ENCODE results near the gene LTO1.

DNA sequence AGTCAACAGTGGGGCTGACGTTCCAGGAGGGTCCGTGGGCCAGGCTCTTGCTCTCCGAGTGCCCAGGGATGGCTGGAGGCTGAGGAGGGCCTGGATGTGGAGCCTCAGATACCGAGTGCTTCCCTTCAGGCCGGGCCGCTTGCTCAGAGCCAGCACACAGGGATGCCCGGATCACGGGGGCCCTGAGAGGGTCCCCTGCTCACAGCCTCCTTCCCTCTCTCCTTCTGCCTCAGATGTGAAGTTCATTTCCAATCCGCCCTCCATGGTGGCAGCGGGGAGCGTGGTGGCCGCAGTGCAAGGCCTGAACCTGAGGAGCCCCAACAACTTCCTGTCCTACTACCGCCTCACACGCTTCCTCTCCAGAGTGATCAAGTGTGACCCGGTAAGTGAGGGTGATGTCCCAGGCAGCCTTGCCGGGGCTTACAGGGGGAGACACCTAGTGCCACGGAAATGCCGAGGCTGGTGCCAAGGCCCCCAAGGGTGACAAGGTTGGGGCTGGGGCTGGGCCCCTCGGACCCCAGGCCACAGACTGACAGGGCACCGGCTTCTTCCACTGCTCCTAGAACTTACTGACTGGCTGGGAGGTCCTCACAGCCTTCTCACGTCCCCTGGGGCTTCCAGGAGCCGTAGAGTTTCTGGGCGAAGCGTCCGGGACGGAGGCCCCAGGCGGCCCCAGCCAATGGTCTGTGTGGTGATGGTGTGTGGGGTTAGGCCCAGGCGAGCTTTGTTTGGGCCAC is 27.2 kb downstream of the LTO1 start:
- TF ChIP-seq, protein P1, sequence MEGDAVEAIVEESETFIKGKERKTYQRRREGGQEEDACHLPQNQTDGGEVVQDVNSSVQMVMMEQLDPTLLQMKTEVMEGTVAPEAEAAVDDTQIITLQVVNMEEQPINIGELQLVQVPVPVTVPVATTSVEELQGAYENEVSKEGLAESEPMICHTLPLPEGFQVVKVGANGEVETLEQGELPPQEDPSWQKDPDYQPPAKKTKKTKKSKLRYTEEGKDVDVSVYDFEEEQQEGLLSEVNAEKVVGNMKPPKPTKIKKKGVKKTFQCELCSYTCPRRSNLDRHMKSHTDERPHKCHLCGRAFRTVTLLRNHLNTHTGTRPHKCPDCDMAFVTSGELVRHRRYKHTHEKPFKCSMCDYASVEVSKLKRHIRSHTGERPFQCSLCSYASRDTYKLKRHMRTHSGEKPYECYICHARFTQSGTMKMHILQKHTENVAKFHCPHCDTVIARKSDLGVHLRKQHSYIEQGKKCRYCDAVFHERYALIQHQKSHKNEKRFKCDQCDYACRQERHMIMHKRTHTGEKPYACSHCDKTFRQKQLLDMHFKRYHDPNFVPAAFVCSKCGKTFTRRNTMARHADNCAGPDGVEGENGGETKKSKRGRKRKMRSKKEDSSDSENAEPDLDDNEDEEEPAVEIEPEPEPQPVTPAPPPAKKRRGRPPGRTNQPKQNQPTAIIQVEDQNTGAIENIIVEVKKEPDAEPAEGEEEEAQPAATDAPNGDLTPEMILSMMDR (conservative IDR thresholded peaks at IDR 0.05; ENCODE audit: low read depth in 2 of 2) = no peak
- TF ChIP-seq POLR2AphosphoS5 (IDR thresholded peaks at IDR 0.05; ENCODE audit: low read depth) (no peak), EZH2 (IDR thresholded peaks at IDR 0.05; ENCODE audit: low read depth, unreplicated experiment) (no peak), CREB1 (CRISPR knock-in tag; IDR thresholded peaks at IDR 0.05; ENCODE audit: low read depth) (no peak), EZH2phosphoT487 (IDR thresholded peaks at IDR 0.05; ENCODE audit: unreplicated experiment) (no peak), ZNF114 (CRISPR knock-in tag; IDR thresholded peaks at IDR 0.05) (no peak), NANOG (IDR thresholded peaks at IDR 0.05; ENCODE audit: borderline replicate concordance) (no peak), STAT1 (IDR thresholded peaks at IDR 0.05; ENCODE audit: unreplicated experiment) (no peak), JUNB (IDR thresholded peaks at IDR 0.05; ENCODE audit: unreplicated experiment) (no peak)
- TF ChIP-seq, protein P2, sequence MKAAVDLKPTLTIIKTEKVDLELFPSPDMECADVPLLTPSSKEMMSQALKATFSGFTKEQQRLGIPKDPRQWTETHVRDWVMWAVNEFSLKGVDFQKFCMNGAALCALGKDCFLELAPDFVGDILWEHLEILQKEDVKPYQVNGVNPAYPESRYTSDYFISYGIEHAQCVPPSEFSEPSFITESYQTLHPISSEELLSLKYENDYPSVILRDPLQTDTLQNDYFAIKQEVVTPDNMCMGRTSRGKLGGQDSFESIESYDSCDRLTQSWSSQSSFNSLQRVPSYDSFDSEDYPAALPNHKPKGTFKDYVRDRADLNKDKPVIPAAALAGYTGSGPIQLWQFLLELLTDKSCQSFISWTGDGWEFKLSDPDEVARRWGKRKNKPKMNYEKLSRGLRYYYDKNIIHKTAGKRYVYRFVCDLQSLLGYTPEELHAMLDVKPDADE (IDR thresholded peaks at IDR 0.05) = no peak
- TF ChIP-seq, protein P3, sequence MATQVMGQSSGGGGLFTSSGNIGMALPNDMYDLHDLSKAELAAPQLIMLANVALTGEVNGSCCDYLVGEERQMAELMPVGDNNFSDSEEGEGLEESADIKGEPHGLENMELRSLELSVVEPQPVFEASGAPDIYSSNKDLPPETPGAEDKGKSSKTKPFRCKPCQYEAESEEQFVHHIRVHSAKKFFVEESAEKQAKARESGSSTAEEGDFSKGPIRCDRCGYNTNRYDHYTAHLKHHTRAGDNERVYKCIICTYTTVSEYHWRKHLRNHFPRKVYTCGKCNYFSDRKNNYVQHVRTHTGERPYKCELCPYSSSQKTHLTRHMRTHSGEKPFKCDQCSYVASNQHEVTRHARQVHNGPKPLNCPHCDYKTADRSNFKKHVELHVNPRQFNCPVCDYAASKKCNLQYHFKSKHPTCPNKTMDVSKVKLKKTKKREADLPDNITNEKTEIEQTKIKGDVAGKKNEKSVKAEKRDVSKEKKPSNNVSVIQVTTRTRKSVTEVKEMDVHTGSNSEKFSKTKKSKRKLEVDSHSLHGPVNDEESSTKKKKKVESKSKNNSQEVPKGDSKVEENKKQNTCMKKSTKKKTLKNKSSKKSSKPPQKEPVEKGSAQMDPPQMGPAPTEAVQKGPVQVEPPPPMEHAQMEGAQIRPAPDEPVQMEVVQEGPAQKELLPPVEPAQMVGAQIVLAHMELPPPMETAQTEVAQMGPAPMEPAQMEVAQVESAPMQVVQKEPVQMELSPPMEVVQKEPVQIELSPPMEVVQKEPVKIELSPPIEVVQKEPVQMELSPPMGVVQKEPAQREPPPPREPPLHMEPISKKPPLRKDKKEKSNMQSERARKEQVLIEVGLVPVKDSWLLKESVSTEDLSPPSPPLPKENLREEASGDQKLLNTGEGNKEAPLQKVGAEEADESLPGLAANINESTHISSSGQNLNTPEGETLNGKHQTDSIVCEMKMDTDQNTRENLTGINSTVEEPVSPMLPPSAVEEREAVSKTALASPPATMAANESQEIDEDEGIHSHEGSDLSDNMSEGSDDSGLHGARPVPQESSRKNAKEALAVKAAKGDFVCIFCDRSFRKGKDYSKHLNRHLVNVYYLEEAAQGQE (IDR thresholded peaks at IDR 0.05; ENCODE audit: unreplicated experiment) = no peak

Data from GM23338 (cell line).